Esophagus squamous epithelium (tissue), 5 donors: ENCODE data around the gene THRA. TPM values are rescaled to one million over a fixed set of nuclear protein-coding genes. Genes with fewer than 3 reads are reported as not detected.
A peak's percentile ranks its signal among the peaks of the same experiment; 100 is the strongest.

ENCODE experiments used
- DNase-seq: peaks from one replicate; lab custom pipeline; 2025; lab: John Stamatoyannopoulos, UW
- H3K27ac ChIP-seq, 4 donors: fragments of 200-600 bp; sonication (generic); one replicate each; pipeline ENCODE4 v1.5.1; 2016 to 2019; ENCODE audit warnings: mild to moderate bottlenecking in 1 of 4
- H3K27me3 ChIP-seq, 4 donors: fragments of 200-600 bp; sonication (generic); 1 replicate in 3 of 4; 2 replicates in 1 of 4; pipeline versions ENCODE4 v1.5.1 to v1.6.0; 2017 to 2021; ENCODE audit warnings: antibody characterized with exemption in 1 of 4
- H3K36me3 ChIP-seq, 3 donors: fragments of 200-600 bp; sonication (generic); one replicate each; pipeline ENCODE4 v1.5.1; 2016 to 2019
- H3K4me1 ChIP-seq, 3 donors: fragments of 200-600 bp; sonication (generic); one replicate each; pipeline ENCODE4 v1.5.1; 2017 to 2019
- H3K4me3 ChIP-seq, 4 donors: fragments of 200-600 bp; sonication (generic); 1 replicate in 3 of 4; 2 replicates in 1 of 4; pipeline ENCODE4 v1.5.1; 2016 to 2019; ENCODE audit warnings: mild to moderate bottlenecking in 2 of 4, moderate library complexity in 1 of 4
- H3K9me3 ChIP-seq, 3 donors: fragments of 200-600 bp; sonication (generic); one replicate each; pipeline ENCODE4 v1.5.1; 2016 to 2019
- POLR2A ChIP-seq, 4 donors: fragments of 450-650 bp; IDR thresholded peaks; one replicate each; pipeline ENCODE4 v1.6.1; 2017; ENCODE audit warnings: antibody characterized with exemption in 4 of 4, mild to moderate bottlenecking in 4 of 4, moderate library complexity in 3 of 4
- WGBS, 2 donors: methylation state at CpG; one replicate each; pipeline ENCODE4 v1.1.5; 2018; 5-methylcytosine and 5-hydroxymethylcytosine counted together
- intact Hi-C: fragments of 100-400 bp; cut with DNase I; formaldehyde crosslinking; loops from one replicate; pipeline ENCODE4 v1.15.0; 2022
- total RNA-seq, 4 donors: library from RNA; depleted of rRNA; stranded (reverse); fragments of >200 nt; gene quantifications; one replicate each; pipeline ENCODE4 v1.1.0, GENCODE V29; 2016
- TF ChIP-seq, protein P1 (sequence below), 6 experiments: fragments of 450-650 bp in 4 of 6; fragments of 200-600 bp in 2 of 6; sonication (generic) in 2 of 6; IDR thresholded peaks; one replicate each; pipeline ENCODE4 v1.5.1; 2016 to 2019; ENCODE audit warnings: antibody characterized with exemption in 6 of 6, mild to moderate bottlenecking in 4 of 6, moderate library complexity in 4 of 6
- donor health status: DM: yes; HTN: yes; CAD: no.

The THRA gene
- total RNA-seq, 4 donors from 2014 or later: 4.2 to 27.1 (median 13.4) TPM

DNA sequence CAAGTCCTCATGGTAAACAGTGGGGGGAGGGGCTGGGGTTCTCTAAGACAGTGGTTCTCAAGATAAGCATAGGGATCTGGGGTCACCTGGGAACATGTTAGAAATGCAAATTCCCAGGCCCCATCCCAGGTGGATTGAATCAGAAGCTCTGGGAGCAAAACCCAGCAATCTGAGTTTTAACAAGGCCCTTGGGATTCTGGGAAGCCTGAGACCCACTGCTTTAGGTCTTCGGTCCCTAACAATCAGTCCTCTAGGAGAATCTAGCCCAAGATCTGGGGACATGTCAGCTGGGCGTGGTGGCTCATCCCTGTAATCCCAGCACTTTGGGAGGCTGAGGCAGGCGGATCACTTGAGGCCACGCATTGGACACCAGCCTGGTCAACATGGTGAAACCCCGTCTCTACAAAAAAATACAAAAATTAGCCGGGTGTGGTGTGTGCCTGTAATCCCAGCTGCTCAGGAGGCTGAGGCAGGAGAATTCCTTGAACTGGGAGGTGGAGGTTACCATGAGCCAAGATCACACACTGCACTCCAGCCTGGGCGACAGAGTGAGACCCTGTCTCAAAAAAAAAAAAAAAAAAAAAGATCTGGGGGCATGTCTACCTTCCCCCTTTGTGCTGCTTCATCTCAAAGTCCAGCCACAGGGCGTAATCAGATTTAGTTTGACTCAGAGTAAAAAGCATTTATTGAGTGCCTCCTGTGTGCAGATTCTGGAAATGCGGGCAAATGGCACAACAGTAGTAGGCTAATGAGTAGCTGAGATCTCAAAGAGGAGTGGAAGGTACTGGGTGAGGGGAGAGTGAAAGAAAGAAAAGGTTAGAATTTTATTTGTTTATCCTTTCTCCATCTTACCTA, 46.4 kb downstream of the THRA start:
- H3K4me3 ChIP-seq: no peak overlapping the region
- H3K4me1 ChIP-seq: peaks cover 80 to 100% (median 97%) of the 10 kb centered on the region in 3 donors
- H3K27ac ChIP-seq: peak overlapping the region; percentile 86 to 100 (median 98)
- DNase-seq: no peak
- no peaks in the 10 kb centered on the region for H3K9me3 ChIP-seq
- H3K27me3 ChIP-seq: no peaks in the 10 kb centered on the region
- intact Hi-C loops: no loop called here
- WGBS, 2 donors: 75 to 92% methylated on average over 4 to 5 of the region's 9 CpGs
- TF ChIP-seq, protein P1, sequence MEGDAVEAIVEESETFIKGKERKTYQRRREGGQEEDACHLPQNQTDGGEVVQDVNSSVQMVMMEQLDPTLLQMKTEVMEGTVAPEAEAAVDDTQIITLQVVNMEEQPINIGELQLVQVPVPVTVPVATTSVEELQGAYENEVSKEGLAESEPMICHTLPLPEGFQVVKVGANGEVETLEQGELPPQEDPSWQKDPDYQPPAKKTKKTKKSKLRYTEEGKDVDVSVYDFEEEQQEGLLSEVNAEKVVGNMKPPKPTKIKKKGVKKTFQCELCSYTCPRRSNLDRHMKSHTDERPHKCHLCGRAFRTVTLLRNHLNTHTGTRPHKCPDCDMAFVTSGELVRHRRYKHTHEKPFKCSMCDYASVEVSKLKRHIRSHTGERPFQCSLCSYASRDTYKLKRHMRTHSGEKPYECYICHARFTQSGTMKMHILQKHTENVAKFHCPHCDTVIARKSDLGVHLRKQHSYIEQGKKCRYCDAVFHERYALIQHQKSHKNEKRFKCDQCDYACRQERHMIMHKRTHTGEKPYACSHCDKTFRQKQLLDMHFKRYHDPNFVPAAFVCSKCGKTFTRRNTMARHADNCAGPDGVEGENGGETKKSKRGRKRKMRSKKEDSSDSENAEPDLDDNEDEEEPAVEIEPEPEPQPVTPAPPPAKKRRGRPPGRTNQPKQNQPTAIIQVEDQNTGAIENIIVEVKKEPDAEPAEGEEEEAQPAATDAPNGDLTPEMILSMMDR (IDR thresholded peaks at IDR 0.05): peak in 4 of 6 experiments; percentile 6 to 43 (median 27)
- no peak for TF ChIP-seq POLR2A (IDR thresholded peaks at IDR 0.05)
- H3K36me3 ChIP-seq: no peaks in the 10 kb centered on the region

DNA sequence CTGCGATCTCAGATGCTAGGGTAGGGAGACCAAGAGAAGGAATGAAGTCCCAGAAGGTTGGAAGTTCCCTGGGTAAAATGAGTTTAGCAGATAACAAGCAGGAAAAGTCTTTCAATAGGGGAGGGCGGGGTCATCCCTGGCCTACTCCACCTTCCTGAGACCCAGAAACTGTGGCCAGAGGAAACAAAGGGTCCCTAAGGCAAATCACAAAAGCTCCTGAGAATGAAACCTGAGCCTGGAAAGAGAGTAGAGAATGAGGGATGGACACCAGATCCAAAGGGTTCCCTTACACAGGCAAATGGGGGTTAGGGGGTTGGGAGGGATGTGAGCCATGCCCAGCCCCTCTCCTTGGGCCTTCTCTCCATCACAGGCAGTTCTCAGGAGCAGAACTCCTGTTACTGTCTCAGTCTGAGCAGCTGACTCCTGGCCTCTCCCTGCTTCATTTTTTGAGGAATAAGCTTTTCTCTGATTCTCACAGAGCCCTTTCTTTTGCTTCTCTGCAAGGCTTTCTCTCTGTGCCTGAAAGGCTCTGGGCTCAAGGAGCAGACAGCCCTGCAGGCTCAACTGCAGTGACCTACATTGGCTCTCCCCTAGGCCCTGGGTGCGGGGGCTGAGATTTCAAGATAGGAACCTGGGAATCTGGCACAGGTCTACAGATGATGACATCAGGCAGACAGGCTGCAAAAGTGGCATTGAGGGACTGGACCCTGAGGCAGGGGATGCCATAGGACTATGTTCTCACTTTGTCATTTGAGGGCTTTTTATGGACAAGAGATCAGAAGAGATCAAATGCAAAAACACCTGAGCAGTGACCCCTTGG, 47.5 kb downstream of the THRA start:
- Histone ChIP-seq H3K27ac (peak overlapping the region; percentile 86 to 100 (median 96)), H3K4me3 (no peak overlapping the region), H3K36me3 (no peaks in the 10 kb centered on the region), H3K4me1 (peaks cover 71 to 99% (median 88%) of the 10 kb centered on the region in 3 donors), H3K9me3 (no peaks in the 10 kb centered on the region), H3K27me3 (no peaks in the 10 kb centered on the region)
- intact Hi-C loops: loop anchor here (5.0 to 10.0 kb wide), 2 partner anchors 45 to 57 kb away; partner anchors contain the start of gene THRA
- WGBS, 2 donors: 74 to 79% methylated on average over 2 to 3 of the region's 3 CpGs
- no peak for DNase-seq
- TF ChIP-seq, protein P1 (IDR thresholded peaks at IDR 0.05): no peak
- no peak for TF ChIP-seq POLR2A (IDR thresholded peaks at IDR 0.05)

DNA sequence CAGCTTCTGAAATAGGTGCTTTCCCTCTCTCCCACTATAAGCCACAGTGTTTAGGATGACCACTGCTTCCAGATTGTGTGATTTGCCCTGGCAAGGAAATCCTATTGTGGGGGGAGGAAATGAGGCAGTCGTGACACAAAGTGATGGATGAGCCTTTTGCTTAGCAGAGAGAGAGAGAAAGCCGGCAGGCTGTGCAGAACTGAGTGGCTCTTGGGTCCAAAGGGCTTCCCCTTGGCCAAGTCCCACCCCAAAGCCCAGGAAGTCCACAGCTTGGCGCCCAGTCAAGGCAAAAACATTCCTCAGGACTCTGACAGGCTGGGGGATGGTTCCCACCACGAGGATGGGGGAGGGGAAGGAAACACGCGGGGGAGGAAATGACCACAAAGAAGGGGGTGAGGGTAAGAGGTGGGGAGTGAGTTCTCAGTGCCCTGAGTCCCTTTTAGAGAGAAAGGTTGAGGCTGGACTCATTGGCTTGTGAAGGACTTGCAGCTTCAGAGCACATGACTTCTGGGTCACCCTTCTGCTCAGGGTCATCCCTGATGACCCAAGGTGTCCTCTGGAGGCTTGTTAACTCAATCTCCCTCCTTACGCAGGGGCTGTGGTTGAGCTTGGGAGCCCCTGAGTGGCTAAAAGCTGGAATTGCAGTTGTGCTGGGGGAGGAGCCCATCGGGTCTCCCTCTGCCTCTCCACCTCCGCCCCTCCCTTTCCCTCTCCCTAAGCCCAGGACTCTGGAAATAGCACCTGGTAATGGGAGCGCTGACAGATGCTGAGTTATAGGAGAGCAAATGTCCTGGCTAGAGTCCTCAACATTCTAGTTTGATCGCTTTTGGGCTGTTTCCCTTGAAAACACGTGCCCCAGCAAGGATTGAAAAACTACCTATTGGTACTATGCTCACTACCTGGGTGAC, 48.7 kb downstream of the THRA start:
- intact Hi-C loops: loop anchor here (5.0 to 10.0 kb wide), 2 partner anchors 47 to 56 kb away; partner anchors contain the start of gene THRA
- H3K36me3 ChIP-seq: no peaks in the 10 kb centered on the region
- peak overlapping the region in 2 of 4 donors; percentile 1 to 44 for H3K4me3 ChIP-seq
- no peaks in the 10 kb centered on the region for H3K27me3 ChIP-seq
- peaks cover 60 to 86% (median 76%) of the 10 kb centered on the region in 3 donors for H3K4me1 ChIP-seq
- 0 to 3% methylated on average over 8 of the region's 12 CpGs for WGBS, 2 donors
- DNase-seq: no peak
- H3K9me3 ChIP-seq: no peaks in the 10 kb centered on the region
- TF ChIP-seq, protein P1 (IDR thresholded peaks at IDR 0.05): peak; percentile 79 to 93 (median 88)
- TF ChIP-seq POLR2A (IDR thresholded peaks at IDR 0.05): peak in 2 of 4 donors; percentile 7 to 37
- peak overlapping the region; percentile 86 to 100 (median 96) for H3K27ac ChIP-seq

DNA sequence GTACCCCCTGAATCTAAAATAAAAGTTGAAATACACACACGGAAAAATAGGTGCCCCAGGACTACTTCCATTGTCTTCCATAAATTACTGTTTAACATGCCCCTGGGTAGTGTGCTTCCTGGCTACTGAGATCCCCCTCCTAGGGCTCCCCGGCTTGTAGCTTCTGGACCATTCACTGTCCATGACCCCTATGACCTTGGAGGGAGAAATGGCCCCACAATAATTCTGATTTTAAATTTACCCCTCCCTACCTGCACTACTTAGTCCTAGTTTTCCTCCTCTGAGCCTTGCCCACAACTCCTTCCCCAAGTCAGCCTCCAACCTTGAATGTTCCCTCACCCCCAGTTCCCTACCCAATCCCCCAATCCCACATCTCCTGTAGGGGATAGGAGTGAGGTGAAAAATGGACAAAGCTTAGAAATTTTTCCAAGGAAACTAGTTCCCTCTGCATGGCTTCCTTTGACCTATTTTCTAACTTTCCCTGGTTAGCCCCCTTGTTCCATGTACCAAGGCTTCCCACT, 49.5 kb downstream of the THRA start:
- TF ChIP-seq, protein P1 (IDR thresholded peaks at IDR 0.05): no peak
- TF ChIP-seq POLR2A (IDR thresholded peaks at IDR 0.05): no peak
- intact Hi-C loops: loop anchor here (5.0 to 10.0 kb wide), 2 partner anchors 47 to 55 kb away; partner anchors contain the start of gene THRA
- H3K9me3 ChIP-seq: no peaks in the 10 kb centered on the region
- peak overlapping the region in 1 of 4 donors; percentile 67 for H3K4me3 ChIP-seq
- no peaks in the 10 kb centered on the region for H3K36me3 ChIP-seq
- H3K27me3 ChIP-seq: no peaks in the 10 kb centered on the region
- H3K27ac ChIP-seq: peak overlapping the region; percentile 86 to 100 (median 96)
- H3K4me1 ChIP-seq: peaks cover 54 to 79% (median 68%) of the 10 kb centered on the region in 3 donors
- 7 to 9% methylated on average over 2 of the region's 2 CpGs for WGBS, 2 donors
- DNase-seq: no peak
